ENCODE measurements around the gene MYCL. TPM values are rescaled to one million over a fixed set of nuclear protein-coding genes. Genes with fewer than 3 reads are reported as not detected.

The MYCL gene
- total and polyA plus RNA-seq, 2 of the 13 experiments (the other 11 are each of a cell fraction or from before 2014, with no cell fraction given), result 0.31 to 1.7 TPM

DNA sequence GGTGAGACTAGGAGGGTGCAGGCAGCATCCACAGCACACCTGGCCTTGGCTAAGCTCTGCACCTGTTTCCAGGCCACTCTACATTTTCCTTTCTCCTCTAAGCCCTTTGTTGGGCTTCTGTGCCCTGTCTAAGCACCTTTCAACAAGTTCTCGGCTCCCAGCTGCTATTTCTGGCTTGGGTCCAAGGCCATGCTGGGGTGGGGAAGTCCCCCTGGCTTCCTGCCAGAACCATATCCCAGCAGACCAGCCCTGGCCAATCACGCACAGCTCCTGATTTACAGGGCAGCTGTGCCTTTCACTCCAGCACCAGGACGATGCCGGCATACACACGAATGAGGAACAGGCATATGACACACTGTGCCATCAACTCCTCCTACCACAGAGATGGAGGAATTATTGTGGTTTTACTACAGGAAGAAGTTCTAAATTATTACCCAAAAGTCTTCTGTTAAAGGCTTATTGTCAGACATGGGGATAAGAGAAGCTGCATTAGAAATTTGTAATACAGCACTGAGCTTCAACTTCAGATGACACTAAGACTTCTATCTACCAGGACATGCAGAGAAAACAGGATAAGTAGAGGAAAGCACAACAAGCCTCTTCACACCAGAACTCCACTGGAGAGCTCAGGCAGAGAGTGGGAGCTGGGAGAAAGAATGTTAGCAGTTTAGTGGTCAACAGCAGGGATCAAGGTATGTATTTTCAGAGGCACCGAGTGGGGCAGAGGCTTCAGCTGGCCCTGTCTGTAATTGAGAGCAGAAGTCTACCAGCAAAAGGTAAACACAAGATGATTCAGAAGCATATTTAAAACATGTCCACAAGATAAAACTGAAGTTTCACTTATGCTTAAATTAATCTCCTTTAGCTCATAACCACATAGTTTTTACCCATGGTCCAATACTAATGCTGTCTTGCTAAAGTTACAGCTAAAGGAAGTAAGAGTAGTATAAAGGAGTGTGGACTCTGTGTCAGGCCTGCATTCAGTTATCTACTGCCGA, 55.8 kb downstream of the MYCL start (continued):
- TF ChIP-seq, protein P1, sequence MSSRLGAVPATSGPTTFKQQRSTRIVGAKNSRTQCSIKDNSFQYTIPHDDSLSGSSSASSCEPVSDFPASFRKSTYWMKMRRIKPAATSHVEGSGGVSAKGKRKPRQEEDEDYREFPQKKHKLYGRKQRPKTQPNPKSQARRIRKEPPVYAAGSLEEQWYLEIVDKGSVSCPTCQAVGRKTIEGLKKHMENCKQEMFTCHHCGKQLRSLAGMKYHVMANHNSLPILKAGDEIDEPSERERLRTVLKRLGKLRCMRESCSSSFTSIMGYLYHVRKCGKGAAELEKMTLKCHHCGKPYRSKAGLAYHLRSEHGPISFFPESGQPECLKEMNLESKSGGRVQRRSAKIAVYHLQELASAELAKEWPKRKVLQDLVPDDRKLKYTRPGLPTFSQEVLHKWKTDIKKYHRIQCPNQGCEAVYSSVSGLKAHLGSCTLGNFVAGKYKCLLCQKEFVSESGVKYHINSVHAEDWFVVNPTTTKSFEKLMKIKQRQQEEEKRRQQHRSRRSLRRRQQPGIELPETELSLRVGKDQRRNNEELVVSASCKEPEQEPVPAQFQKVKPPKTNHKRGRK (CRISPR knock-in tag; IDR thresholded peaks at IDR 0.05), result no peak
- no peak for TF ChIP-seq ZNF317 (CRISPR knock-in tag; IDR thresholded peaks at IDR 0.05)
- no peak for TF ChIP-seq NR3C1 (CRISPR knock-in tag; IDR thresholded peaks at IDR 0.05)
- TF ChIP-seq TP53 (CRISPR knock-in tag; conservative IDR thresholded peaks at IDR 0.05), result no peak
- no peak for TF ChIP-seq ZNF790 (CRISPR knock-in tag; IDR thresholded peaks at IDR 0.05; ENCODE audit: borderline replicate concordance)
- no peak for TF ChIP-seq ZNF44 (CRISPR knock-in tag; IDR thresholded peaks at IDR 0.05)
- no peak for TF ChIP-seq ZNF768 (CRISPR knock-in tag; IDR thresholded peaks at IDR 0.05)
- TF ChIP-seq, protein P2, sequence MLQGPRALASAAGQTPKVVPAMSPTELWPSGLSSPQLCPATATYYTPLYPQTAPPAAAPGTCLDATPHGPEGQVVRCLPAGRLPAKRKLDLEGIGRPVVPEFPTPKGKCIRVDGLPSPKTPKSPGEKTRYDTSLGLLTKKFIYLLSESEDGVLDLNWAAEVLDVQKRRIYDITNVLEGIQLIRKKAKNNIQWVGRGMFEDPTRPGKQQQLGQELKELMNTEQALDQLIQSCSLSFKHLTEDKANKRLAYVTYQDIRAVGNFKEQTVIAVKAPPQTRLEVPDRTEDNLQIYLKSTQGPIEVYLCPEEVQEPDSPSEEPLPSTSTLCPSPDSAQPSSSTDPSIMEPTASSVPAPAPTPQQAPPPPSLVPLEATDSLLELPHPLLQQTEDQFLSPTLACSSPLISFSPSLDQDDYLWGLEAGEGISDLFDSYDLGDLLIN (CRISPR knock-in tag; IDR thresholded peaks at IDR 0.05; ENCODE audit: borderline replicate concordance), result no peak
- no peak for TF ChIP-seq TBX3 (IDR thresholded peaks at IDR 0.05; ENCODE audit: borderline replicate concordance)
- no peak for TF ChIP-seq GPN1 (CRISPR knock-in tag; IDR thresholded peaks at IDR 0.05; ENCODE audit: borderline replicate concordance)
- TF ChIP-seq ZNF335 (CRISPR knock-in tag; IDR thresholded peaks at IDR 0.05), result no peak
- no peak for TF ChIP-seq SYNCRIP (IDR thresholded peaks at IDR 0.05; ENCODE audit: insufficient read depth, low read depth, low read length)
- no peak for TF ChIP-seq ZNF746 (CRISPR knock-in tag; IDR thresholded peaks at IDR 0.05)
- no peak for TF ChIP-seq ZNF260 (CRISPR knock-in tag; IDR thresholded peaks at IDR 0.05; ENCODE audit: borderline replicate concordance, low read depth)
- no peak for TF ChIP-seq PCBP2 (optimal IDR thresholded peaks at IDR 0.05; ENCODE audit: low read depth, low read length, poor library complexity, severe bottlenecking)
- no peak for TF ChIP-seq ZNF232 (CRISPR knock-in tag; IDR thresholded peaks at IDR 0.05; ENCODE audit: borderline replicate concordance)
- TF ChIP-seq KLF15 (CRISPR knock-in tag; IDR thresholded peaks at IDR 0.05; ENCODE audit: borderline replicate concordance), result no peak
- no peak for TF ChIP-seq MTF2 (CRISPR knock-in tag; IDR thresholded peaks at IDR 0.05; ENCODE audit: borderline replicate concordance)
- no peak for TF ChIP-seq HNRNPH1 (optimal IDR thresholded peaks at IDR 0.05; ENCODE audit: low read depth, low read length)
- TF ChIP-seq DMAP1 (CRISPR knock-in tag; IDR thresholded peaks at IDR 0.05), result no peak
- TF ChIP-seq, protein P3, sequence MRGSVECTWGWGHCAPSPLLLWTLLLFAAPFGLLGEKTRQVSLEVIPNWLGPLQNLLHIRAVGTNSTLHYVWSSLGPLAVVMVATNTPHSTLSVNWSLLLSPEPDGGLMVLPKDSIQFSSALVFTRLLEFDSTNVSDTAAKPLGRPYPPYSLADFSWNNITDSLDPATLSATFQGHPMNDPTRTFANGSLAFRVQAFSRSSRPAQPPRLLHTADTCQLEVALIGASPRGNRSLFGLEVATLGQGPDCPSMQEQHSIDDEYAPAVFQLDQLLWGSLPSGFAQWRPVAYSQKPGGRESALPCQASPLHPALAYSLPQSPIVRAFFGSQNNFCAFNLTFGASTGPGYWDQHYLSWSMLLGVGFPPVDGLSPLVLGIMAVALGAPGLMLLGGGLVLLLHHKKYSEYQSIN (CRISPR knock-in tag; IDR thresholded peaks at IDR 0.05; ENCODE audit: borderline replicate concordance), result no peak
- no peak for TF ChIP-seq ZNF354B (CRISPR knock-in tag; IDR thresholded peaks at IDR 0.05)
- TF ChIP-seq ZMYM2 (CRISPR knock-in tag; IDR thresholded peaks at IDR 0.05), result no peak
- TF ChIP-seq, protein P4, sequence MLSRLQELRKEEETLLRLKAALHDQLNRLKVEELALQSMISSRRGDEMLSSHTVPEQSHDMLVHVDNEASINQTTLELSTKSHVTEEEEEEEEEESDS (CRISPR knock-in tag; IDR thresholded peaks at IDR 0.05; ENCODE audit: borderline replicate concordance), result no peak
- TF ChIP-seq ZNF235 (CRISPR knock-in tag; IDR thresholded peaks at IDR 0.05; ENCODE audit: borderline replicate concordance), result no peak
- 0 out of 2 replicates have a peak, but pooled peaks have one; percentile 22 for TF ChIP-seq ELF3 (CRISPR knock-in tag; IDR thresholded peaks at IDR 0.05)
- TF ChIP-seq ZNF296 (CRISPR knock-in tag; conservative IDR thresholded peaks at IDR 0.05), result no peak
